HCT116 (cell line): Measurements from ENCODE around the gene TMEM14B. TPM values are rescaled to one million over a fixed set of nuclear protein-coding genes. Genes with fewer than 3 reads are reported as not detected.

Experiments
- ATAC-seq: fragments of 200-7000 bp; cut with Tn5 transposase; 2 replicates; pipeline ENCODE4 v1.9.1; 2020; ENCODE audit warnings: mild to moderate bottlenecking, moderate library complexity
- BruUV-seq: library from RNA; stranded (reverse); fragments of 400-500 nt; replicated peaks from 2 replicates; lab custom pipeline; 2021; lab: Mats Ljungman, UMichigan
- CTCF ChIA-PET: fragments of 300-600 bp; sonication (Branson Sonifier 250); formaldehyde crosslinking; loops from one replicate; lab custom pipeline; 2021; ENCODE audit warnings: antibody characterized with exemption; lab: Charles Lee
- POLR2A ChIA-PET: fragments of 300-600, 350-600 bp; sonication (Branson Sonifier 250); formaldehyde crosslinking; loops from one replicate; lab custom pipeline; 2021; ENCODE audit warnings: antibody characterized with exemption; lab: Charles Lee
- RAD21 ChIA-PET, 2 experiments: fragments of 300-600 bp; sonication (Branson Sonifier 250); formaldehyde crosslinking; loops; one replicate each; lab custom pipeline; 2023; ENCODE audit warnings: low total read pairs in 2 of 2; ENCODE audit not compliant: uncharacterized antibody in 2 of 2, unreplicated experiment in 2 of 2, low non-redundant PET in 1 of 2; lab: Charles Lee
- DNase-seq: peaks from one replicate; pipeline ENCODE4 v3.0.0-alpha.2; 2010; ENCODE audit warnings: low read depth, low spot score
- H2AFZ ChIP-seq: fragments of 200-600 bp; shearing (Covaris generic), sonication (generic); 2 replicates; pipeline ENCODE4 v1.6.1; 2017; ENCODE audit warnings: low read depth, mixed run types, mixed read lengths, antibody characterized with exemption, low read length; ENCODE audit not compliant: poor library complexity, severe bottlenecking
- H3K27ac ChIP-seq: 2 replicates; pipeline ENCODE4 v1.5.1; 2012; ENCODE audit warnings: low read depth, low read length
- H3K27me3 ChIP-seq: fragments of 200-600 bp; sonication (generic); 2 replicates; pipeline ENCODE4 v1.6.1; 2016; ENCODE audit warnings: mixed run types, low read length, mixed read lengths; ENCODE audit not compliant: insufficient read depth
- H3K36me3 ChIP-seq, 2 experiments: fragments of 200-500 bp in 1 of 2; fragments of 200-600 bp in 1 of 2; sonication (Bioruptor generic) in 1 of 2; sonication (generic) in 1 of 2; 2 replicates each; pipeline versions ENCODE4 v1.5.1 to v1.6.1; 2014 to 2016; ENCODE audit warnings: low read length in 2 of 2, inconsistent platforms in 1 of 2, mixed read lengths in 1 of 2, mixed run types in 1 of 2; ENCODE audit not compliant: insufficient read depth in 2 of 2, control insufficient read depth in 1 of 2
- H3K4me1 ChIP-seq, 2 experiments: fragments of 200-600 bp in 1 of 2; sonication (generic) in 1 of 2; 2 replicates each; pipeline versions ENCODE4 v1.5.1 to v1.6.1; 2012 to 2017; ENCODE audit warnings: low read length in 2 of 2, inconsistent platforms in 1 of 2, mild to moderate bottlenecking in 1 of 2, mixed read lengths in 1 of 2, mixed run types in 1 of 2, moderate library complexity in 1 of 2; ENCODE audit not compliant: insufficient read depth in 2 of 2, control insufficient read depth in 1 of 2
- H3K4me2 ChIP-seq: fragments of 200-600 bp; sonication (generic); 2 replicates; pipeline ENCODE4 v1.6.1; 2017; ENCODE audit warnings: mixed run types, low read length, mixed read lengths
- H3K4me3 ChIP-seq, 2 experiments: fragments of 200-600 bp in 1 of 2; sonication (generic) in 1 of 2; replicated peaks in 1 of 2; 2 replicates each; pipeline ENCODE4 v1.5.1; 2011 to 2016; ENCODE audit warnings: low read length in 2 of 2, control low read depth in 1 of 2, low read depth in 1 of 2, mild to moderate bottlenecking in 1 of 2, mixed read lengths in 1 of 2, mixed run types in 1 of 2
- H3K79me2 ChIP-seq: fragments of 200-600 bp; sonication (generic); 2 replicates; pipeline ENCODE4 v1.6.1; 2017; ENCODE audit warnings: mild to moderate bottlenecking, mixed run types, low read length, moderate library complexity, mixed read lengths; ENCODE audit not compliant: insufficient read depth
- H3K9ac ChIP-seq: fragments of 200-600 bp; sonication (generic); 2 replicates; pipeline ENCODE4 v1.6.1; 2016; ENCODE audit warnings: low read length, mixed read lengths
- H3K9me2 ChIP-seq: fragments of 200-600 bp; sonication (generic), shearing (Covaris generic); 2 replicates; pipeline ENCODE4 v1.6.1; 2017; ENCODE audit warnings: mixed run types, mild to moderate bottlenecking, moderate library complexity; ENCODE audit not compliant: insufficient read depth
- H3K9me3 ChIP-seq, 2 experiments: fragments of 200-500 bp in 1 of 2; fragments of 200-600 bp in 1 of 2; sonication (Bioruptor generic) in 1 of 2; sonication (generic) in 1 of 2; 2 replicates each; pipeline ENCODE4 v1.6.1; 2014 to 2017; ENCODE audit warnings: low read length in 2 of 2, mixed read lengths in 2 of 2, inconsistent platforms in 1 of 2, low read depth in 1 of 2, mild to moderate bottlenecking in 1 of 2, mixed run types in 1 of 2, moderate library complexity in 1 of 2; ENCODE audit not compliant: control insufficient read depth in 1 of 2, insufficient read depth in 1 of 2
- H4K20me1 ChIP-seq: fragments of 200-600 bp; sonication (generic), shearing (Covaris generic); 2 replicates; pipeline ENCODE4 v1.6.1; 2017; ENCODE audit warnings: mixed run types, mild to moderate bottlenecking, moderate library complexity; ENCODE audit not compliant: insufficient read depth
- CBX3 ChIP-seq: IDR thresholded peaks from 2 replicates; pipeline ENCODE4 v1.6.1; 2012; ENCODE audit warnings: low read depth
- EGR1 ChIP-seq: IDR thresholded peaks from 2 replicates; pipeline ENCODE4 v1.6.1; 2012; ENCODE audit warnings: low read depth
- ELF1 ChIP-seq: IDR thresholded peaks from 2 replicates; pipeline ENCODE4 v1.6.1; 2012; ENCODE audit warnings: low read depth, borderline replicate concordance
- EZH2 ChIP-seq: fragments of 200-600 bp; sonication (generic); IDR thresholded peaks from 2 replicates; pipeline ENCODE4 v1.6.1; 2017; ENCODE audit warnings: antibody characterized with exemption, mixed run types
- EZH2phosphoT487 ChIP-seq: fragments of 200-600 bp; IDR thresholded peaks from 2 replicates; pipeline ENCODE4 v1.6.1; 2018; ENCODE audit warnings: antibody characterized with exemption, borderline replicate concordance
- POLR2A ChIP-seq: IDR thresholded peaks from 2 replicates; pipeline ENCODE4 v1.7.0; 2011; ENCODE audit warnings: borderline replicate concordance; ENCODE audit not compliant: insufficient read depth, insufficient read length; ENCODE audit errors: extremely low read depth
- SIN3A ChIP-seq: IDR thresholded peaks from 2 replicates; pipeline ENCODE4 v1.6.1; 2012; ENCODE audit warnings: low read depth
- SRF ChIP-seq: IDR thresholded peaks from 2 replicates; pipeline ENCODE4 v1.6.1; 2012; ENCODE audit warnings: low read depth
- TCF7L2 ChIP-seq: IDR thresholded peaks from 2 replicates; pipeline ENCODE4 v1.7.0; 2011; ENCODE audit warnings: borderline replicate concordance, inconsistent platforms; ENCODE audit not compliant: insufficient read depth, insufficient read length; ENCODE audit errors: extremely low read depth
- YY1 ChIP-seq: IDR thresholded peaks from 2 replicates; pipeline ENCODE4 v1.6.1; 2011; ENCODE audit warnings: low read length, low read depth, moderate library complexity, mild to moderate bottlenecking; ENCODE audit not compliant: insufficient replicate concordance; ENCODE audit errors: extremely low read depth
- ZFX ChIP-seq: fragments of 450-650 bp; IDR thresholded peaks from 2 replicates; pipeline ENCODE4 v1.6.1; 2017
- ZNF274 ChIP-seq: fragments of 200-500 bp; sonication (Bioruptor generic); IDR thresholded peaks from 2 replicates; pipeline ENCODE4 v1.6.1; 2014; ENCODE audit warnings: mild to moderate bottlenecking, low read depth, low read length, inconsistent platforms
- intact Hi-C: fragments of 100-400 bp; cut with micrococcal nuclease; formaldehyde crosslinking; loops from 2 replicates; pipeline ENCODE4 v1.10.0; 2022
- total RNA-seq: library from RNA; stranded (reverse); gene quantifications from one replicate; pipeline ENCODE4 v1.2.1, GENCODE V29; 2021; ENCODE audit not compliant: unreplicated experiment
- TF ChIP-seq, protein P1 (sequence below): IDR thresholded peaks from 2 replicates; pipeline ENCODE4 v1.6.1; 2011; ENCODE audit warnings: mild to moderate bottlenecking, low read length, moderate library complexity; ENCODE audit not compliant: insufficient replicate concordance; ENCODE audit errors: extremely low read depth
- TF ChIP-seq, protein P2 (sequence below), 3 experiments: fragments of 200-600 bp in 1 of 3; sonication (generic) in 1 of 3; IDR thresholded peaks in 2 of 3; conservative IDR thresholded peaks in 1 of 3; 2 replicates each; pipeline ENCODE4 v1.5.1; 2012 to 2017; ENCODE audit warnings: low read depth in 2 of 3, low read length in 2 of 3, antibody characterized with exemption in 1 of 3, borderline replicate concordance in 1 of 3, control low read depth in 1 of 3, mild to moderate bottlenecking in 1 of 3, mixed read lengths in 1 of 3, mixed run types in 1 of 3, moderate library complexity in 1 of 3; ENCODE audit not compliant: insufficient read depth in 1 of 3
- TF ChIP-seq, protein P3 (sequence below): IDR thresholded peaks from 2 replicates; pipeline ENCODE4 v1.6.1; 2012
- TF ChIP-seq, protein P4 (sequence below): IDR thresholded peaks from 2 replicates; pipeline ENCODE4 v1.6.1; 2012; ENCODE audit warnings: low read depth

Gene TMEM14B
- total RNA-seq, 1 experiment from 2014 or later = 83.6 TPM

DNA sequence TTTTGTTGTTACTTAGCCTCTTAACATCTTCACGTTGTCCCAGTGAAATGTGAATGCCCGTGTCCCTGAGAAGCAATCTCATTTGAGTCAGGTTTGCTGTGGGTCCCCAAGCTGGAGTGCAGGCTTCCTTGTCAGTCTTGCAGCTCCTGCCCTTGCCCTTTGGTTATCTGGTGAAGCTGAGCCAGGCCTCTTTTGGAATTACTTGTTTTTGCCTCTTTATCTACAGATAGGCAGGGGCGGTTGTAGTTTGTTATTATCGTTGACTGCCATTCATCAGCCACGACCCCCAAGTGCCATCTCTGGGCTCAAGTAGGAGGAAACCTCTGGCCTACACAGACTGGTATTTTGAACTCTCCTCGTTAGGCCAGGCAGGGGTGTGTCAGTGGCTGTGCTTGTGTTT lies 22.6 kb upstream of the TMEM14B start:
- ChIA-PET RAD21 (no interaction called here), POLR2A (no interaction called here), CTCF (no interaction called here)
- H3K4me3 ChIP-seq = no peak overlapping the region
- H3K4me2 ChIP-seq = no peak overlapping the region
- H3K4me1 ChIP-seq = peaks cover 12 to 21% of the 10 kb centered on the region in 2 experiments; a peak in 3 of 4 replicates
- DNase-seq (no peak), ATAC-seq (no peak)
- peaks cover 3% of the 10 kb centered on the region in 2 experiments; a peak in 2 of 4 replicates for H3K36me3 ChIP-seq
- no peaks in the 10 kb centered on the region for H4K20me1 ChIP-seq
- H2AFZ ChIP-seq = no peak overlapping the region
- H3K9ac ChIP-seq = no peak overlapping the region
- no TSS peak for BruUV-seq
- H3K79me2 ChIP-seq = peaks cover 12% of the 10 kb centered on the region
- H3K9me3 ChIP-seq = no peaks in the 10 kb centered on the region
- intact Hi-C loops = no loop called here
- no peaks in the 10 kb centered on the region for H3K9me2 ChIP-seq
- no peaks in the 10 kb centered on the region for H3K27me3 ChIP-seq
- TF ChIP-seq, protein P1, sequence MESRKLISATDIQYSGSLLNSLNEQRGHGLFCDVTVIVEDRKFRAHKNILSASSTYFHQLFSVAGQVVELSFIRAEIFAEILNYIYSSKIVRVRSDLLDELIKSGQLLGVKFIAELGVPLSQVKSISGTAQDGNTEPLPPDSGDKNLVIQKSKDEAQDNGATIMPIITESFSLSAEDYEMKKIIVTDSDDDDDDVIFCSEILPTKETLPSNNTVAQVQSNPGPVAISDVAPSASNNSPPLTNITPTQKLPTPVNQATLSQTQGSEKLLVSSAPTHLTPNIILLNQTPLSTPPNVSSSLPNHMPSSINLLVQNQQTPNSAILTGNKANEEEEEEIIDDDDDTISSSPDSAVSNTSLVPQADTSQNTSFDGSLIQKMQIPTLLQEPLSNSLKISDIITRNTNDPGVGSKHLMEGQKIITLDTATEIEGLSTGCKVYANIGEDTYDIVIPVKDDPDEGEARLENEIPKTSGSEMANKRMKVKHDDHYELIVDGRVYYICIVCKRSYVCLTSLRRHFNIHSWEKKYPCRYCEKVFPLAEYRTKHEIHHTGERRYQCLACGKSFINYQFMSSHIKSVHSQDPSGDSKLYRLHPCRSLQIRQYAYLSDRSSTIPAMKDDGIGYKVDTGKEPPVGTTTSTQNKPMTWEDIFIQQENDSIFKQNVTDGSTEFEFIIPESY = no peak
- no peak for TF ChIP-seq CBX3
- TF ChIP-seq YY1 = no peak
- no peak for TF ChIP-seq ELF1
- TF ChIP-seq SRF = no peak
- TF ChIP-seq EZH2 = no peak
- TF ChIP-seq POLR2A = no peak
- TF ChIP-seq, protein P2, sequence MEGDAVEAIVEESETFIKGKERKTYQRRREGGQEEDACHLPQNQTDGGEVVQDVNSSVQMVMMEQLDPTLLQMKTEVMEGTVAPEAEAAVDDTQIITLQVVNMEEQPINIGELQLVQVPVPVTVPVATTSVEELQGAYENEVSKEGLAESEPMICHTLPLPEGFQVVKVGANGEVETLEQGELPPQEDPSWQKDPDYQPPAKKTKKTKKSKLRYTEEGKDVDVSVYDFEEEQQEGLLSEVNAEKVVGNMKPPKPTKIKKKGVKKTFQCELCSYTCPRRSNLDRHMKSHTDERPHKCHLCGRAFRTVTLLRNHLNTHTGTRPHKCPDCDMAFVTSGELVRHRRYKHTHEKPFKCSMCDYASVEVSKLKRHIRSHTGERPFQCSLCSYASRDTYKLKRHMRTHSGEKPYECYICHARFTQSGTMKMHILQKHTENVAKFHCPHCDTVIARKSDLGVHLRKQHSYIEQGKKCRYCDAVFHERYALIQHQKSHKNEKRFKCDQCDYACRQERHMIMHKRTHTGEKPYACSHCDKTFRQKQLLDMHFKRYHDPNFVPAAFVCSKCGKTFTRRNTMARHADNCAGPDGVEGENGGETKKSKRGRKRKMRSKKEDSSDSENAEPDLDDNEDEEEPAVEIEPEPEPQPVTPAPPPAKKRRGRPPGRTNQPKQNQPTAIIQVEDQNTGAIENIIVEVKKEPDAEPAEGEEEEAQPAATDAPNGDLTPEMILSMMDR (IDR thresholded peaks at IDR 0.05 in 2 of 3, conservative IDR thresholded peaks at IDR 0.05 in 1 of 3; ENCODE audit: borderline replicate concordance in 1 of 3, insufficient read depth in 1 of 3, low read depth in 2 of 3, low read length in 2 of 3) = no peak
- TF ChIP-seq ZNF274 = no peak
- TF ChIP-seq SIN3A = no peak
- no peak for TF ChIP-seq EZH2phosphoT487
- TF ChIP-seq, protein P3, sequence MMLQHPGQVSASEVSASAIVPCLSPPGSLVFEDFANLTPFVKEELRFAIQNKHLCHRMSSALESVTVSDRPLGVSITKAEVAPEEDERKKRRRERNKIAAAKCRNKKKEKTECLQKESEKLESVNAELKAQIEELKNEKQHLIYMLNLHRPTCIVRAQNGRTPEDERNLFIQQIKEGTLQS = no peak
- TF ChIP-seq TCF7L2 = no peak
- TF ChIP-seq EGR1 = no peak
- no peak for TF ChIP-seq ZFX
- TF ChIP-seq, protein P4, sequence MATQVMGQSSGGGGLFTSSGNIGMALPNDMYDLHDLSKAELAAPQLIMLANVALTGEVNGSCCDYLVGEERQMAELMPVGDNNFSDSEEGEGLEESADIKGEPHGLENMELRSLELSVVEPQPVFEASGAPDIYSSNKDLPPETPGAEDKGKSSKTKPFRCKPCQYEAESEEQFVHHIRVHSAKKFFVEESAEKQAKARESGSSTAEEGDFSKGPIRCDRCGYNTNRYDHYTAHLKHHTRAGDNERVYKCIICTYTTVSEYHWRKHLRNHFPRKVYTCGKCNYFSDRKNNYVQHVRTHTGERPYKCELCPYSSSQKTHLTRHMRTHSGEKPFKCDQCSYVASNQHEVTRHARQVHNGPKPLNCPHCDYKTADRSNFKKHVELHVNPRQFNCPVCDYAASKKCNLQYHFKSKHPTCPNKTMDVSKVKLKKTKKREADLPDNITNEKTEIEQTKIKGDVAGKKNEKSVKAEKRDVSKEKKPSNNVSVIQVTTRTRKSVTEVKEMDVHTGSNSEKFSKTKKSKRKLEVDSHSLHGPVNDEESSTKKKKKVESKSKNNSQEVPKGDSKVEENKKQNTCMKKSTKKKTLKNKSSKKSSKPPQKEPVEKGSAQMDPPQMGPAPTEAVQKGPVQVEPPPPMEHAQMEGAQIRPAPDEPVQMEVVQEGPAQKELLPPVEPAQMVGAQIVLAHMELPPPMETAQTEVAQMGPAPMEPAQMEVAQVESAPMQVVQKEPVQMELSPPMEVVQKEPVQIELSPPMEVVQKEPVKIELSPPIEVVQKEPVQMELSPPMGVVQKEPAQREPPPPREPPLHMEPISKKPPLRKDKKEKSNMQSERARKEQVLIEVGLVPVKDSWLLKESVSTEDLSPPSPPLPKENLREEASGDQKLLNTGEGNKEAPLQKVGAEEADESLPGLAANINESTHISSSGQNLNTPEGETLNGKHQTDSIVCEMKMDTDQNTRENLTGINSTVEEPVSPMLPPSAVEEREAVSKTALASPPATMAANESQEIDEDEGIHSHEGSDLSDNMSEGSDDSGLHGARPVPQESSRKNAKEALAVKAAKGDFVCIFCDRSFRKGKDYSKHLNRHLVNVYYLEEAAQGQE = no peak
- no peak overlapping the region for H3K27ac ChIP-seq
